ENCODE data around the gene MYO7A.
"Not testable (repeated sequence)": the region's sequence is repeated elsewhere in the genome, so short reads cannot be mapped to it uniquely, and the experiment has no call there.

Gene MYO7A

DNA sequence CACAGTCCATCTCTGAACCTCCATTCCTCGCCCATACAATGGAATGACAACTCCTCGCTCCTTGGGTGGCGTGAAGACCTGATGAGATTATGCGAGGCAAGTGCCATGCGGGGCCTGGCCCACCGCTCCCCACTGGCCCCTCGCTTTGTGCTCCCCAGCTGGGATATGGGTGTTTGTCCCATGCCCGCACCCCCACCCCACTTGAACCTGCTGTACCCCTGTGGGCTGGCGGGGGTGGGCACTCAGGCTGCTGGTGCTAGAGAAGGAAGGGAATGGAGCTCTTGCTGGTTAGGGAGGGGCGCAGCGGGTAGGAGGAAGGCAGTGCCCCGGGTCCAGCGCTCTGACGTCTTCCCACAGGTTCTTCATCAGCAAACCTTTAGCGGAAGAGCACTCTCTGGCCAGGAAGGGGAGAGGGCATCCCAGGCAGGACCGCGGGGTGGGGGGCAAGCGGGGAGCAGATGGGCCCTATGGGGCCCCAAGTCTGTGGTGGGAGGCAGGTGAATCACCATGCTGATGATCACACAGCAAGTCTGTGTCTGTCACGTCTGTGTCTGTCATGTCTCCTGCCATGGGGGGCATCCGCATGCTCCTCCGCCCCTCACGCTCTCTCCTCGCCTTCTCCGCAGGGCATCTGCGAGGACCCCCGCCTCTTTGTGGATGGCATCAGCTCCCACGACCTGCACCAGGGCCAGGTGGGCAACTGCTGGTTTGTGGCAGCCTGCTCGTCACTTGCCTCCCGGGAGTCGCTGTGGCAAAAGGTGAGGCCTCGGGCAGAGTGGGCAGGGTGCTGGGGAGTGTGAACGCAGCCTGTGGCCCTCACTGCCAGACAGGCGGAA lies 34.8 kb upstream of the MYO7A start:
- DNase-seq = no peak

DNA sequence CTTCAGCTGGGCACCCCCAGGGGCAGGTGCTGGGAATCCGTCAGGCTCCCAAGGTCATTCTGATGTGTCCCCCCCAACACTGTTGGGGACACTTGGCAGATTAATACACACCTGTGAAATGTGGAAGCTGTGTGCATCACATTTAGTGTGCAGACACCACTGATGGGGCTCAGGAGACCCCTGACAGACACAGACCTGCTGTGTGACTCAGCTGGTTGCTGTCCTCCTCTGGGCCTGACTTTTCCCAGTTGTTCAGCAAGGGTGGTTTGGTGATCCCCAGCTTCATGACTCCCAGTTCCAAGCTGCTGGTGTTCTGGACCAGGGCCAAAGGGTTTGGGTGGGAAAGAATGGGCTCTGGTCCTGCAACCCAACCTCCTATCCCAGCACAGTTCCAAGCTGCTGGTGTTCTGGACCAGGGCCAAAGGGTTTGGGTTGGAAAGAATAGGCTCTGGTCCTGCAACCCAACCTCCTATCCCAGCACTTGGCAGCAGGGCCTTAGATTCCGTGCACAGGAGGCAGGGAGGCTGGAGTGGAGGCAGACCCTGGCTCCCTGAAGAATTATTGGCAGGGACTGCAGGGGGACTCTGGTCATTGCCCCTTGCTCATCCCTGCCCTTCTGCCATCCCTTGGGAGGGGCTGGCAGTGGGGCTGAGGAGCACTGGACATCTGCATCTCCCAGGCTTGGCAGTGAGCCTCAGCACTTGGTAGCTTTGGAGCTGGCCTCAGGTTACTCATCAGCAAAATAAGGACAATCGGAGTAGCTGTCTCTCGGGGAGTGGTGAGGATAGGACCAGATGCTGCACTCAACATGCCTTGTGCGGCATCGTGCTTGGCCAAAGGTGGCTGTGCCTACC lies 33.8 kb upstream of the MYO7A start:
- no peak for DNase-seq

DNA sequence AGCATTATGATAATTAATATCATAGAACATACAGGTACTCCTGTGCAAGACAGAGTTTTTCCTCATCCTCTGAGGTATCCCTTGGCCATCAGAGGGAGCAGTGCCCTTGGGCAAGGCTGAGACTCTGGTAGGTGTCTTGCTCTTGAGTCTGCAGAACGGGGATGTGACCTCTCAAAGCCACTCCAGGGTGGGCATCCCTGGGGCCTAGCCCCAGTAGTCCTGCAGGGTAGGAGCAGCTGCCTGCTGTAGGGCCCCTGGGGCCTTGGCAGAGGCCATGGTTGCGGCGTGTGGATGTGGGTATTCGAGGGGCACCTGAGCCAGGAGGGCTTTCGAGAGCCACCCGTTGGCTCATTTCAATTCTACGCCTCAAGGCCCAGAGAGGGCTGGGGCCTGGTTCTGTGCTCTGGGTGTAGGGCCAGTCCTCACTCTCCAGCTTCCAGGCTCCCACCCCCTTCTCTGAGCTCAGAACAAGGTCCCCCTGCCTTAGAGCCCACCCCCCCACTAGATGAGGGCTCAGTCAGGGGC lies 33.1 kb upstream of the MYO7A start:
- no peak for DNase-seq

DNA sequence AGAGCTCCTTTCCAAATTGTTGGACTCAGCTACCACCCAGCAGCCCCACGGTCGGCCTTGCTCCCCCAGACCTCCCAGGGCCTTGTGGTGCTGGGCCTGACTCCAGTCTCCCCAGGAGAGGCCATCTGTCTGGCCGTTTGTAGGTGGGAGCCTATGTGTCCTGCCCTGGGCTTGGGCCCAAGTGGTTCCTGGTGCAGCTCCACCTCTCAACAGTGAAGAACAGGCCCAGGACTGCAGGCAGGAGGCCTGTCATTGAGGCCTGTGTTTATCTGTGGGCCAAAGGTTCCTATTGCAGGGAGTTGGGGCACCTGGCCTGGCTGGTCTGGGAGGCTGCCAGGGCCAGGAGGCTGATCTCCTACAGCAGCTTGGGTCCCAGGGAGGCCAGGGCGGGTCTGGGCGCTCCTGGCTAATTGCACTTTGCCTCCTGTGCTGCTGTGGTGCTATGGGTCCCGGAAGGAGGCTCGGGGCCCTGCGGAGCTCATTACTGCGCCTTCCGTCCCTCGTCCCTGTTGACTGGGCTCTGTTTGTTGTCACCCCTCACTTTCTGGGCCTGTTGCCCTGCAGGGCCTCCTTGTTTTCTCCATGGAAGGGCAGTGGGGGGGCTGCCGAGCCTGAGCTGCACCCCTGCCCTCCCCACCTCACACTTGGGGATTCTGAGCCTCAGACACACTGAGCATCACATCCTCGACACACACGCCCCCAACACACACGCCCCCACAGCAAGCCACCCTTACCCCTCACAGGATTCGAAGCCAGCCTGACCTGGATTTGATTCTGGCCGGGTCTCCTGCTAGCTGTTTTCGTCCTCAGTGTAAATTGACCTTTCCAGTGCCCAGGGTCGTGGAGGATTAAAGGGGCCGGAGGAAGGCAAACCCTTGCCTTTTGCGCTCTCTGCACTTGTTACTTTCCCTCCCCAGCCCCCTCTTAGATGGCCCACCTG lies 32.2 kb upstream of the MYO7A start:
- no peak for DNase-seq

DNA sequence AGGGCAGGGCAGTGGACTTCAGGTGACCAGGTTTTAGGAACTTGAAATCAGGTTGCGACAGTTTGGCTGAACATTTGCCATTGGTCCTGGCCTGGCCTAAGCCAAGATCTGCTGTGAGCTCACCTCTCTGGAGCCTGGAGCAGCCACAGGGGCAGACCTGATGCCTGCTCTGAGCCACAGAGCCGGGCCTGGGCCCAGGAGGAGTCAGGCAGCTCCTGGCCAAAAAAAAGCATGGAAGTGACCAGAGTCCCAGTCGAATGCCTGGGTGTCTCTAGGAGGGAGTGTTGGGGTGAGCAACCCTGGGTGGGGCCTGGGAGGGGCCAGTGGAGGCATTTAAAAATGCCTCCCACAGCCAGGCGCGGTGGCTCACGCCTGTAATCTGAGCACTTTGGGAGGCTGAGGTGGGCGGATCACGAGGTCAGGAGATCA lies 31.4 kb upstream of the MYO7A start:
- DNase-seq = no peak

DNA sequence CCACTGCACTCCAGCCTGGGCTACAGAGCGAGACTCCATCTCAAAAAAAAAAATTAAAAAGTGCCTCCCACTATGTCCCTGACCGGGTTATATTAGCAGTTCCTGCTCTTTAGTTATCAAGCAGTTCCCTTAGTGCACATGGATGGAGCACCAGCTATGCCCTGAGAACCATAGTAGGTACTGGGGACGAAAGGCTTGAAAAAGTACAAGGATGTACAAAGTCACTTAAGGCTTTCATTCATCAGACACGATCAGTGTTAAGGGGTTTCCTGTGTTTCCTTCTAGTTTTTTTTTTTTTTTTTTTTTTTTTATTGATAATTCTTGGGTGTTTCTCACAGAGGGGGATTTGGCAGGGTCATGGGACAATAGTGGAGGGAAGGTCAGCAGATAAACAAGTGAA lies 30.9 kb upstream of the MYO7A start:
- not testable (repeated sequence) for DNase-seq

DNA sequence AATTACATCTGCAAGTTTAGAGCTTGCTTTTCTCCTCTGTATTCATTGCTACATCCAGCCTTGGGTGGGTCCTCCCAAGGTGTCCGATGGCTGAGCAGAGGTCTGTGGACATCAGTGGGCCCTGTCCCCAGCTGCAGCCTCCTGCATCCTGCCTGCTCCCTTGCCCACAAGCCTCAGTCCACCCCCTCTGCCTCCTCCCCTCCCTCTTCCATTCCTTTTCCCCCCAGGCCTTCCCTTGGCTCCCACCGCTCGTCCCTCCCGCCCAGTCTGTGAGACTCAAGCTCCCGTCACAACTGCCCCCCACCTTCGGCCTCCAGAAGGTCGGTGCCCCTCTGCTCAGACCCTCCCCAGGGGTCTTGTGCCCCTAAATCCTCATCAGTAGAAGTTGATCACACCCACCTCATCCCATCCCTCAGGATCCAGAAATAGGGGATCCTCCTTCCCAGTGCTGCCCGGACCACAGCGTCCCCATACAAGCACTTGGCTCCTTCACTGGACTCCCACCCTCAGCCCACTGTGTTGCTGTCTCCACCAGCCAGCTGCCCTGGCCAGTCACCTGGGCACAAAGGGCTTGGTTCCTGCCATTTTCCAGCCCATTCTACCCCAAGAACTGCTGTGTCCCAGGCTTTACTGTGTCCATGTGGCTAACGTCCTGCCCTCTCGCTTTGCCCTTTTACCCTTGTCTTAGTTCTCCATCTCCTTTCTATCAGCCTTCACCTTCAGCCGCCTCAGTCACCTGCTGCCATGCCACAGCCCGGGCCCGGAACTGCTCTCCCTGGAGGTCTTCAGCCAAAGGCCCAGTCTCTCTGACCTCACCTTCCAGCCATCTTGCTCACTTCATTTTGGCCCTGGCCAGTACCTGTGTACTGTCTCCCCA lies 27.6 kb upstream of the MYO7A start:
- DNase-seq = no peak

DNA sequence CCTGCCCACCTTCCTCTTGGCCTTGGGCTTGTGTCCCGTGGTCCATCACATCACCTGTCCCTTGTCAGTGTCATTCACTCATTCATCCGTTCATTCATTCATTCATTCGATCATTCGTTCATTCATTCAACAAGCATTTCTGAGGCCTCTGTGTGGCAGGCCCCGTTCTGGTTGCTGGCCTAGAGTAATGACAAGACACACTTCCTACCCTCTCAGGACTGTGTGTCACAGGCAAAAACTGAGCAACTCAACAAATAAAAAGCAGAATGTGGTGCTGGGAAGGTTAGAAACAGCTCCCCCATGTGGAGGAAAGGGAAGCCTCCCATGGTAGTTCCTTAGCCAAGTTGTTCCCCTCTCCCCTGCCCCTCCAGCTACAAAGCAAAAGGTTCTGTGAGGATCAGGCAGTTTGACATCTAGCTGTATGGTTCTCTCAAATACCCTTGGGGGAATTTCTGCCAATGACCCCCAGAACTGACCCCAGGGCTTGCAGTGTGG lies 27.0 kb upstream of the MYO7A start:
- DNase-seq = no peak

DNA sequence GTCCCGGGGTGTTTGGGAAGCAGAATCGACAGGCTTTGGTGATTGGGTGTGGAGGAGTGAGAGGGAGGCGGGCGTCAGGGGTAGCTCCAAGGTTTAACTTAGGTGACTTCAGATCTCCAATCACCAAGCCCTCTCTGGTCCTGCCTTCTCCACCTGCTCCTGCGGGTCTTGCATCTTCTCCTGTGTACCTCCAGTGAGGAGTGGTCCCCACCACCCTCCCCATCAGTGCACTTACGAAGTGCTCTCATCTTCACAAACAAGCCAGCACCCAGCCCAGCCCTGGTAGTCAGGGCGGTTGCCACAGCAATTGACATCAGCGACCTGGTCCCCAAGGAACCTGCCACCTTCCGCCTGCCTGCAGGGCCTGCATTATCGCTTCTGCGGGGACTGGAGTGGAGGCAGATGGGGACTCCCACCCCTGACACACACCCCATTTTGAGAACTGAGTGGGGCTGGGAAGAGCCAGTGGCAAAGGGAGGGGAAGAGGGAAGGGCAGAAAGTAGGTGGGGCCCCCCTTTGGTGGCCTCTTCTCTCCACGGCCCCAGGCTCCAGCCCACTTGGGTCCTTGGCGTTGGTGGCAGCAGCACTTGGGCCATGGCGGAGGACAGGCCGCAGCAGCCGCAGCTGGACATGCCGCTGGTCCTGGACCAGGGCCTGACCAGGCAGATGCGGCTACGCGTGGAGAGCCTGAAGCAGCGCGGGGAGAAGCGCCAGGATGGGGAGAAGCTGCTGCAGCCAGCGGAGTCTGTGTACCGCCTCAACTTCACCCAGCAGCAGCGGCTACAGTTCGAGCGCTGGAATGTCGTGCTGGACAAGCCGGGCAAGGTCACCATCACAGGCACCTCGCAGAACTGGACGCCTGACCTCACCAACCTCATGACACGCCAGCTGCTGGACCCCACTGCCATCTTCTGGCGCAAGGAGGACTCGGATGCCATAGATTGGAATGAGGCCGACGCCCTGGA lies 25.5 kb upstream of the MYO7A start, which contains the start of gene OMP:
Gene OMP (plus strand): TSS at position 595 of the 965 bp plus-strand sequence. CDS start 0 bp downstream, at position 595.
- no peak for DNase-seq

DNA sequence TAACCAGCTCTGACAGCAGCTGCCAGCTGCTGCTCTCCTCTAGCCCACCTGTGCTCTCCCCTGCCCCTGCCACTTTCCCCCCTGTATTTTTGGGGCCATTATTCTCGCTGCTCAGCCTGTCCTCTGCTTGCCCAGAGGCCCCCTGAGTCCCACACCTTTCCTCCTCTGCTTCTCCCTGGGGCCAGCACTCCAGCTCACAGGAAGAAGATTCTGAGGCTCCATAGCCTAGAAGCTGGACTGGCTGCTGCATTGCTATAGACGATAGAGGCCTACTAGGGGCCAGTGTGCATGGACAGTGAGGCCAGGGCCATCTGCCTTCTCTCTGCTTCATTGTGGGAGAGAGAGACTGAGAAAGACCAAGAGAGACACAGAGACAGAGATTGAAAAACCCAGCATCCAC lies 24.7 kb upstream of the MYO7A start:
- DNase-seq = no peak

DNA sequence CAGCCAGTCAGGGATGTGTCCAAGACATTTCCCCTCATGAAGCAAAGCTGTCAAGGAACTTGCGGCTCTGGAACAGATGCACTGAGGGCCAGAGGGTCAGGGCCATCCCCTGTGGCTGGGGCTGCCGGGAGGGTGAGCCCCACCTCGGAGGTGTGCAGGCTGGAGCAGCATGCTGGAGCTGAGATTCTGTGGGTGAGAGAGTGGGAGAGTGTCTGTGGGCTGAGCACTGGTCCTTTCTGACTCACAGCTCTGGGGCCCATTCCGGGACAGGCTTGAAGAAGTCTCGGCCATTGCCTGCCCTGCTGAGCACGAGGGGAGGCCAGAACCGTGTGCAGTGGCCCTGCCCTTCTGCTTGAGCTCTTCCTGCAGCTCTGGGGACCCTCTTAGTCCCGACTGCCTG lies 23.3 kb upstream of the MYO7A start:
- no peak for DNase-seq

DNA sequence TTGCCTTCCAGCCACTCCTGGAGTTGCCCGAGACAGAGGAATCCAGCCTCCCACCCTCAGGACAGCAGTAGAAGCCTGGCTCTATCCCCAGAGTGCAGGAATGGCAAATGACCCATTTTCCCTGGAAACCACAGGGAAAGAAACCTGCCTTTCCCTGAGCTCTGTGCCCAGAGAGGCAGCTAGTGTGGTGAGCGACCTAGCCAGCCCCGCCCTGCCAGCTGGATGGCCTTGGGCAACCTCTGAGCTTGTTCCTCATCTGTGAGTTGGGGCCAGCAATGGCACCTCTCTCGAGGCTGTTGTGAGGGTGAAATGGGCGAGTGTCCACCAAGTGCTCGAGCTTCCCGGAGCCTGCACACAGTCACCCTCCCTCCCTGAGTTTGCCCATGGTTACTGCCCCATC lies 21.7 kb upstream of the MYO7A start:
- DNase-seq = no peak

DNA sequence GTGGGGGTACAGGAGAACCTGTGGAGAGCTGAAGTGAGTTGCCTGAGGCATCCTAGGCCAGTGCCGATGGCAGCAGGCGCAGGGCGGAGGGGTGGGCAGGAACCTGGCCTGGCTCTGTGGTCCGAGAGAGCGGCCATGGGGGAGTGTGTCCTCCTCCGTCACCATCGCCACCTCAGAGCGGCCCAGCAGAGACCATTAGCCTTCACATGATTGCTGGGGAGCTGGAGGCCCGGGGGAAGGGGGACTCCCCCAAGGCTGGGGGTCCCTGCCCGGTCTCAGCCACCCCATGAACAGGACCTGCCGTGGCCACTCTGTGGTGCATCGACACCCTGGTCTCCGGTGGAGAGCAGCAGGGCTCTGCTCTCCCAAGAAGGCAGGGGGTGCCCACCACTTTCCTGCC lies 21.3 kb upstream of the MYO7A start:
- DNase-seq = no peak

DNA sequence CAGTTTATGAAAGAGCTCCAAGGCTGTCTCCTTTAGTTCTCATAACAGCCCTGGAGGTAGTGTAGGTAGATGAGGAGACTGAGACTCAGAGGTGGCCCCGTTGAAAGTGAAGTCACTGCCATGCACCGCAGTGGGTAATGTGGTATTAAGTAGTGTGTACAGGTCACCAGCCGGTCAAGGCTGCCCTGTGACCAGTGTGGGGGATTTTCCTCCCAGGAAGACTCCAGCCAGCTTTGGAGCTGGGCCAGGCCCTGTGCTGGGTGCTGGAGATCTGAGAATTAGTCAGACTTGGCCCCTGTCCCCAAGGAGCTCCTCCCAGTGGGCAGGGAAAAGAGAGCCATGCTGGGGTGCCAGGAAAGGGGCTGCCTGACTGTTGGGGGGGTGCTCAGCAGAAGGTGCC lies 20.1 kb upstream of the MYO7A start:
- DNase-seq = no peak

DNA sequence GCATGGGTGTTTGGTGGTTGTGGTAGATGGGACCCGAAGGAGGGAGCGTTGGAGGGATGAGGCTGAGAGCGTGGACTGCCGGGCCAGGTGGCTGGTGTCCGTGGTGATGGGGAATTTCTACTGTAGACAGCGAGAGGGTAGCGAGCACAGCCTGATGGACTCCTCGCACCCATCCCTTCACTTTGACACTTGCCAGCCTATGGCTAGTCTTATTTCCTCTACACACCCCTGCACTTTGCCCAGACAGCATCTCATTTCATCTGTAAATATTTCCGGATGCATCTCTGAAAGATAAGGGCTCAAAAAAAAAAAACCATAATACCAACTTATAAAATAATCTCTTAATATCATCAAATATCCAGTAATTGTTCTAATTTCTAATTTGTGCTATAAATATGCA lies 19.6 kb upstream of the MYO7A start:
- DNase-seq = no peak

DNA sequence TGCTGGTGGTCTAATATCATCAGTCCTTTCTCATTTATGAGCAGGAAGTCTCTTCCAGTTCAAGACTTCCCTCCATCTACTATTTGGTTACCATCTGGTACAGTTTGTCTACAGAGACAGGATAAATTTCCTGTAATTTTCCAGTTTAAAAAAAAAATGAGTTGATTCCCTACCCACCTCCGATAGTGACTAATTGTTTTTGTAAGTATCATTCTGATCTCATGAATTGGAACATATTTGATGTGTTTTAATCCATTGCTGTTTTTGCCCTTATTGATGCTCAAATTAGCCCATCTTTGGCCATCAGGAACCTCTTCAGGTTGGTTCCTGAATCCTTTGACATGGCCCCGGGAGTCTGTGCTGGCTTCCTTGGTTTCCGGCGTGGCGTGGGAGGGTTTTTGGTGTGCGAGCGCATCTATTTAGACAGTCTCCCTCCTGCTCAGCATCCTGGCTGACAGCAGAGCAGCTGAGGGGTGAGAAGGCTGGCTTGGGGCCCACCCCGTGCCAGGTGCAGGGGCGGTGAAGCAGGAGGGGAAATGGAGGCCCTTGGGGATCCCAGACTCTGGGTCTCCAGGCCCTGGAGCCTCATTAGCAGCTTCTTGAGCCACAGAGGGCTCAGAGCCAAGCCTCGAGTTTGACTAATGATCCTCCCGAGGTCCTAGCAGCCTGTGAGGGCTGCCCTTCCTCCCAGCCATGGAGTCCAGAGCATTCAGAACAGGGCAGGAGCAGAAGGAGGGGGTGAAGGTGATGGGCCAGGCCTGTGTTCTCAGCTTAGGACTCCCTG lies 18.6 kb upstream of the MYO7A start:
- no peak for DNase-seq

DNA sequence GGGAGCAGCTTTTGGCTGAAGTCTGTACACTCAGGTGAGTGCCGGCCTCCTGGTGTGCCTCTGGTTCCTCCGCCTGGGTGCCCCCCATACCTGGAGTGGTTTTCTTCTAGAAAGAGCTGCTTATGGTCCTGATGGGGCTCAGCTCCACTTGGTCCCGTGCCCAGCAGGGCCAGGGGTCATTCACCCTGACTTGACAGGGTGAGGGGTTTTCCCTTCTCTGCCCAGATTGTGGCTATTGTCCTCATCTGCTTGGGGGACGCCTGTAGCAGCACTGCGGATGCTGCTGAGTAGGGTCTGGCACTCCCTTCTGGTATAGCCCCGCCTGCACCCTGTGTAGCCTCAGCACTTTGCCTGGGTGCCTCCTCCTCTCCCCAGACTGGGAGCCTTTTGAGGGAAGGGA lies 17.2 kb upstream of the MYO7A start:
- DNase-seq = no peak

DNA sequence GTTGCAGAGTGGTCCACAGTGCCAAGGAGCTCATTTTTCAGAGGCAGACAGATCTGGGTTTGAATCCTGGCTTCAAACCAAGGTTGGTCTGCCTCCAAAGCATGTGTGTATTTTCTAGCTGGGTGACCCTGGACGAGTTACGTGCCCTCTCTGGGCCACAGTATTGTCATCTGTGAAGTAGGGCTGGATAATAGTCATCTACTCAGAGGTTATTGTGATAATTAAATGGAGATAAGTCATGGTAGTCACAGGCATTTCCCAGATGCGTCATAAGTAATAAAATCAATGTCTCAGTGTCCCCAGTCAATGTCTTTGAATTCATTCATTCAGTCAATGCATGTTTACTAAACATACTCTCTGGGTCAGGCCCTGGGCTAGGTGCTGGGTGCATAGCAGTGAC lies 16.8 kb upstream of the MYO7A start:
- no peak for DNase-seq

DNA sequence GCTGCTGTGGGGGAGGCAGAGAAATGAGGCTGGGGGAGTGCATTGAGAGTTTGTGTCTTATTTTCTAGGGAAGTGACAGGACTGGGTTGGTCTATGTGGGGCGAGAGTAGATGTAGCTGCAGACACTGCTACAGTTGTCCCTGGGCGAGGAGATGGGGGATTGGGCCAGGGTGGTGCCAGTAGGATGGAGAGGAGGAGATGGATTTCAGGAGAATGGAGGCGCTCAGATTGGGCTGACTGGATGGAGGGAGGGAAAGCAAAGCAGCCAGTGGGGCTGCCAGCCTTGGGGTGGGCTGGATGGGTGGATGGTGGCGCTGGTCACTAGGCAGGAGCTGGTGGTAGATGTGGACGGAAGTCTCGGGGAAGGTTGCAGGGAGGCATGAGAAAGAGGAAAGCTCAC lies 16.1 kb upstream of the MYO7A start:
- no peak for DNase-seq
